Activated T-cell treated with anti-CD3 and anti-CD28 coated beads, Interleukin-2, amount 50 U/mL, for 24 hours (primary cell): ENCODE measurements around the gene RBM5.
"Not testable (repeated sequence)": the region's sequence is repeated elsewhere in the genome, so short reads cannot be mapped to it uniquely, and the experiment has no call there.

Experiments used
- DNase-seq: peaks from one replicate; pipeline ENCODE4 v3.0.0-alpha.2; 2020
- H3K27ac Mint-ChIP-seq: 2 replicates; pipeline ENCODE4 v1.8.0; 2020; ENCODE audit warnings: mild to moderate bottlenecking, mixed read lengths
- H3K27me3 Mint-ChIP-seq: 2 replicates; pipeline ENCODE4 v1.8.0; 2020; ENCODE audit warnings: mixed read lengths
- H3K36me3 Mint-ChIP-seq: 2 replicates; pipeline ENCODE4 v1.8.0; 2020; ENCODE audit warnings: low read depth, mixed read lengths
- H3K4me1 Mint-ChIP-seq: 2 replicates; pipeline ENCODE4 v1.8.0; 2020; ENCODE audit warnings: low read depth, mixed read lengths
- H3K4me3 Mint-ChIP-seq: 2 replicates; pipeline ENCODE4 v1.8.0; 2020; ENCODE audit warnings: mild to moderate bottlenecking, moderate library complexity, mixed read lengths
- H3K9me3 Mint-ChIP-seq: 2 replicates; pipeline ENCODE4 v1.8.0; 2020; ENCODE audit warnings: mixed read lengths

RBM5 gene

GRCh38 chr3:50088725-50089608 lies at the start of gene RBM5:
RBM5 (plus strand) TSS chr3:50088919; CDS start chr3:50090435, 1,516 bp downstream.
- peaks cover 51% of the 10 kb centered on the region for H3K36me3 Mint-ChIP-seq
- peak within 1 kb of the TSS; percentile 98 for H3K4me3 Mint-ChIP-seq
- H3K9me3 Mint-ChIP-seq: no peaks in the 10 kb centered on the region
- H3K27ac Mint-ChIP-seq: peak within 1 kb of the TSS; percentile 97
- H3K27me3 Mint-ChIP-seq: no peaks in the 10 kb centered on the region
- peak; percentile 90 for DNase-seq
- peaks cover 30% of the 10 kb centered on the region for H3K4me1 Mint-ChIP-seq

GRCh38 chr3:50044976-50045375 lies 43.7 kb upstream of the RBM5 start:
- peaks cover 60% of the 10 kb centered on the region for H3K36me3 Mint-ChIP-seq
- H3K27me3 Mint-ChIP-seq: no peaks in the 10 kb centered on the region
- H3K27ac Mint-ChIP-seq: peak overlapping the region; percentile 66
- no peak for DNase-seq
- H3K4me1 Mint-ChIP-seq: peaks cover 17% of the 10 kb centered on the region
- no peaks in the 10 kb centered on the region for H3K9me3 Mint-ChIP-seq
- no peak overlapping the region for H3K4me3 Mint-ChIP-seq

GRCh38 chr3:50047426-50047825 lies 41.3 kb upstream of the RBM5 start:
- H3K36me3 Mint-ChIP-seq: peaks cover 70% of the 10 kb centered on the region

GRCh38 chr3:50050361-50050760 lies 38.4 kb upstream of the RBM5 start:
- no peaks in the 10 kb centered on the region for H3K9me3 Mint-ChIP-seq
- no peak overlapping the region for H3K4me3 Mint-ChIP-seq
- H3K27ac Mint-ChIP-seq: peak overlapping the region; percentile 41
- no peak for DNase-seq
- no peaks in the 10 kb centered on the region for H3K27me3 Mint-ChIP-seq
- peaks cover 81% of the 10 kb centered on the region for H3K36me3 Mint-ChIP-seq
- H3K4me1 Mint-ChIP-seq: peaks cover 6% of the 10 kb centered on the region

More at GRCh38 chr3:50047426-50047825, 41.3 kb upstream of the RBM5 start:
- H3K27me3 Mint-ChIP-seq: no peaks in the 10 kb centered on the region
- no peaks in the 10 kb centered on the region for H3K9me3 Mint-ChIP-seq
- H3K4me3 Mint-ChIP-seq: no peak overlapping the region
- peaks cover 11% of the 10 kb centered on the region for H3K4me1 Mint-ChIP-seq
- no peak for DNase-seq
- H3K27ac Mint-ChIP-seq: peak overlapping the region; percentile 19

- peaks cover 89% of the 10 kb centered on the region for H3K36me3 Mint-ChIP-seq
- no peak for DNase-seq
- no peaks in the 10 kb centered on the region for H3K9me3 Mint-ChIP-seq
- no peak overlapping the region for H3K4me3 Mint-ChIP-seq
- H3K27me3 Mint-ChIP-seq: no peaks in the 10 kb centered on the region
- peak overlapping the region; percentile 2 for H3K27ac Mint-ChIP-seq
- H3K4me1 Mint-ChIP-seq: no peaks in the 10 kb centered on the region
Observed at GRCh38 chr3:50057756-50058155, 31.0 kb upstream of the RBM5 start.

GRCh38 chr3:50068134-50068533 lies 20.6 kb upstream of the RBM5 start:
- DNase-seq: no peak
- Mint-ChIP-seq H3K27me3 (no peaks in the 10 kb centered on the region), H3K36me3 (peaks cover 91% of the 10 kb centered on the region), H3K27ac (peak overlapping the region; percentile 62), H3K9me3 (no peaks in the 10 kb centered on the region), H3K4me1 (no peaks in the 10 kb centered on the region), H3K4me3 (no peak overlapping the region)

GRCh38 chr3:50078091-50078490 lies 10.6 kb upstream of the RBM5 start:
- Mint-ChIP-seq H3K36me3 (peaks cover 49% of the 10 kb centered on the region), H3K4me1 (peaks cover 18% of the 10 kb centered on the region), H3K4me3 (no peak overlapping the region), H3K9me3 (no peaks in the 10 kb centered on the region), H3K27me3 (no peaks in the 10 kb centered on the region), H3K27ac (peak overlapping the region; percentile 53)
- no peak for DNase-seq

GRCh38 chr3:50078622-50079021 lies 10.1 kb upstream of the RBM5 start:
- Mint-ChIP-seq H3K36me3 (peaks cover 44% of the 10 kb centered on the region), H3K4me1 (peaks cover 22% of the 10 kb centered on the region), H3K4me3 (no peak overlapping the region), H3K27me3 (no peaks in the 10 kb centered on the region), H3K9me3 (no peaks in the 10 kb centered on the region), H3K27ac (peak overlapping the region; percentile 53)
- no peak for DNase-seq

GRCh38 chr3:50084951-50085350 lies 3.8 kb upstream of the RBM5 start:
- not testable (repeated sequence) for DNase-seq, H3K4me3 Mint-ChIP-seq, H3K27ac Mint-ChIP-seq, H3K9me3 Mint-ChIP-seq, H3K27me3 Mint-ChIP-seq
- peaks cover 12% of the 10 kb centered on the region for H3K36me3 Mint-ChIP-seq
- peaks cover 20% of the 10 kb centered on the region for H3K4me1 Mint-ChIP-seq

- peak overlapping the region; percentile 98 for H3K4me3 Mint-ChIP-seq
- peaks cover 57% of the 10 kb centered on the region for H3K36me3 Mint-ChIP-seq
- H3K27ac Mint-ChIP-seq: peak overlapping the region; percentile 97
- H3K4me1 Mint-ChIP-seq: peaks cover 33% of the 10 kb centered on the region
- no peak for DNase-seq
- H3K9me3 Mint-ChIP-seq: no peaks in the 10 kb centered on the region
- H3K27me3 Mint-ChIP-seq: no peaks in the 10 kb centered on the region
Observed at GRCh38 chr3:50089609-50089945, 858 bp downstream of the RBM5 start.

GRCh38 chr3:50090984-50091383 lies 2.3 kb downstream of the RBM5 start:
- DNase-seq: no peak
- Mint-ChIP-seq H3K4me3 (peak overlapping the region; percentile 98), H3K4me1 (peaks cover 41% of the 10 kb centered on the region), H3K9me3 (no peaks in the 10 kb centered on the region), H3K27ac (peak overlapping the region; percentile 97), H3K27me3 (no peaks in the 10 kb centered on the region), H3K36me3 (peaks cover 71% of the 10 kb centered on the region)

GRCh38 chr3:50095352-50095998 lies 6.8 kb downstream of the RBM5 start:
- H3K9me3 Mint-ChIP-seq: no peaks in the 10 kb centered on the region
- H3K4me1 Mint-ChIP-seq: peaks cover 43% of the 10 kb centered on the region
- H3K4me3 Mint-ChIP-seq: no peak overlapping the region
- peak overlapping the region; percentile 80 for H3K27ac Mint-ChIP-seq
- no peak for DNase-seq
- peaks cover 96% of the 10 kb centered on the region for H3K36me3 Mint-ChIP-seq
- no peaks in the 10 kb centered on the region for H3K27me3 Mint-ChIP-seq

GRCh38 chr3:50100386-50100785 lies 11.7 kb downstream of the RBM5 start:
- DNase-seq: no peak
- Mint-ChIP-seq H3K27me3 (no peaks in the 10 kb centered on the region), H3K36me3 (peaks cover 97% of the 10 kb centered on the region), H3K27ac (no peak overlapping the region), H3K9me3 (no peaks in the 10 kb centered on the region), H3K4me3 (no peak overlapping the region), H3K4me1 (peaks cover 23% of the 10 kb centered on the region)

- H3K36me3 Mint-ChIP-seq: peaks cover 96% of the 10 kb centered on the region
- DNase-seq: no peak
Observed at GRCh38 chr3:50100956-50101845, 12.5 kb downstream of the RBM5 start.

More at GRCh38 chr3:50100956-50101845, 12.5 kb downstream of the RBM5 start:
- H3K4me1 Mint-ChIP-seq: peaks cover 18% of the 10 kb centered on the region
- H3K27me3 Mint-ChIP-seq: no peaks in the 10 kb centered on the region
- H3K9me3 Mint-ChIP-seq: no peaks in the 10 kb centered on the region
- no peak overlapping the region for H3K4me3 Mint-ChIP-seq
- peak overlapping the region; percentile 83 for H3K27ac Mint-ChIP-seq
